Measurements from ENCODE around the gene TCEA2.

The TCEA2 gene

DNA sequence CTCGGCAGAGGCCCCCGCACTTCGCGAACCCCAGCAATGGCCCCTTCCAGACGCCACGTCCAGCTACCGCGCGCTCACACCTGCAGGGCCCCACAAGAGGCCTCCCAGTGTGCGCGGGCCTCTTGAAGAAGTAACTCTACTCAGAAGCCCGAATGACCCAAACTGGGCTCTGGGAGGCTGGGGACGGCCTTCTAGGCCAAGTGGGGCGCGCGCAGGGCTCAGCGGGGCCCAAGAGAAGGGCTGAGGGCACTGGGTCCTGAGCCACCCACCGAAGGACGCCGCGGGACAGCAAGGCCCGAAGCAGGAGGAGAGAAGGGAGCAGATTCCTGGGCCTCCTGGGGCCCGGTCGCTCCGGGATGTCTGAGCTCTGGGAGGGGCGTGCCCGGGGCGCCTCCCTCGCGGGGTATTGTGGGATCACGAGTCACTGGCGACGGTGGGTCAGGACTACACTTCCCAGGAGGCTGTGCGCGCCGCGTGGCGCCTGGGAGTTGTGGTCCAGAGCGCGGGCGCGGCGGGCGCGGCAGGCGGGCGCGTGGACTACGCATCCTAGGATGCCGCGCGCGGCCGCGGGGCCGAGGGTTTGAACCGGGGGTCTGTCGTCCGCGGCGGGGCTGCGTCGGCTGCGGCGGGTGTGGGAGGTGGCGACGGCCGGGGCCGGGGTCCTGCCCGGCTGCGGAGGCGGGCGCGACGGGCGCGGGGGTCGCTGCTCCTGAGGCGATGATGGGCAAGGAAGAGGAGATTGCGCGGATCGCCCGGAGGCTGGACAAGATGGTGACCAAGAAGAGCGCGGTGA, at the start of gene TCEA2:
TCEA2 (plus strand) TSS at position 603 of the 793 bp plus-strand sequence; CDS start at position 718, 115 bp downstream.
- peak; percentile 99 for DNase-seq (ENCODE audit: low spot score)

DNA sequence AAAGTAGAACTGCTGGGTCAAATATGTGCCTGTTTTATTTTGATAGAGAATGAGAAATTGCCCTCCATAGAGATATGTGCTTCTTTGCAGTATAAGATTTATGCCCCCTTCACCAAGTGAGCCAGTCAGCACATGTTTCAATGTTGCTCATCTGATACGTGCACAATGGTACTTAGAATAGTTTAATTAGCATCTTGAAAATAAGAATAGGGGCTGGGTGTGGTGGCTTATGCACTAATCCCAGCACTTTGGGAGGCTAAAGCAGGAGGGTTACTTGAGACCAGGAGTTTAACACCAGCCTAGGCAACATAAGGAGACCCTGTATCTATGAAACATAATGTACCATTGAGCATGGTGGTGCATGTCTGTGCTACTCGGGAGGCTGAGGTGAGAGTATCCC, 47.4 kb upstream of the TCEA2 start:
- DNase-seq (ENCODE audit: low spot score) = no peak

DNA sequence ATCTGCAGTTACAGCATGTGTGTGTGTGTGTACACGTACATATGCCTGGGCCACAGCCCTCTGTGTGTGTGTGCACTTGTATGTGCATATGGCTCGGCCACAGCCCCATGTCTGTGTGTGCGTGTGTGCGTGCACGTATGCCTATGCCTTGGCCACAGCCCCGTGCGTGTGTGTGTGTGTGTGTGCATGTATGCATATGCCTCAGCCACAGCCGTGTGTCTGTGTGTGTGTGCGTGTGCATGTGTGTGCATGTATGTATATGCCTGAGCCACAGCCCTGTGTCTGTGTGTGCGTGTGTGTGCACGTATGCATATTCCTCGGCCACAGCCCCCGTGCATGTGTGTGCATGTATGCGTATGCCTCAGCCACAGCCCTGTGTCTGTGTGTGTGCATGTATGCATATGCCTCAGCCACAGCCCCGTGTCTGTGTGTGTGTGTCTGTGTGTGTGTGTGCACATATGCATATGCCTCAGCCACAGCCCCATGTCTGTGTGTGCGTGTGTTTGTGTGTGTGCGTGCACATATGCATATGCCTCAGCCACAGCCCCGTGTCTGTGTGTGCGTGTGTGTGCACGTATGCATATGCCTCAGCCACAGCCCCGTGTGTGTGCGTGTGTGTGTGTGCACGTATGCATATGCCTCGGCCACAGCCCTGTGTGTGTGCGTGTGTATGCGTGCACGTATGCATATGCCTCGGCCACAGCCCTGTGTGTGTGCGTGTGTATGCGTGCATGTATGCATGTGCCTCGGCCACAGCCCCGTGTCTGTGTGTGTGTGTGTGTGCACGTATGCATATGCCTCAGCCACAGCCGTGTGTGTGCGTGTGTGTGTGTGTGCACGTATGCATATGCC, 41.6 kb upstream of the TCEA2 start:
- no peak for DNase-seq (ENCODE audit: low spot score)

DNA sequence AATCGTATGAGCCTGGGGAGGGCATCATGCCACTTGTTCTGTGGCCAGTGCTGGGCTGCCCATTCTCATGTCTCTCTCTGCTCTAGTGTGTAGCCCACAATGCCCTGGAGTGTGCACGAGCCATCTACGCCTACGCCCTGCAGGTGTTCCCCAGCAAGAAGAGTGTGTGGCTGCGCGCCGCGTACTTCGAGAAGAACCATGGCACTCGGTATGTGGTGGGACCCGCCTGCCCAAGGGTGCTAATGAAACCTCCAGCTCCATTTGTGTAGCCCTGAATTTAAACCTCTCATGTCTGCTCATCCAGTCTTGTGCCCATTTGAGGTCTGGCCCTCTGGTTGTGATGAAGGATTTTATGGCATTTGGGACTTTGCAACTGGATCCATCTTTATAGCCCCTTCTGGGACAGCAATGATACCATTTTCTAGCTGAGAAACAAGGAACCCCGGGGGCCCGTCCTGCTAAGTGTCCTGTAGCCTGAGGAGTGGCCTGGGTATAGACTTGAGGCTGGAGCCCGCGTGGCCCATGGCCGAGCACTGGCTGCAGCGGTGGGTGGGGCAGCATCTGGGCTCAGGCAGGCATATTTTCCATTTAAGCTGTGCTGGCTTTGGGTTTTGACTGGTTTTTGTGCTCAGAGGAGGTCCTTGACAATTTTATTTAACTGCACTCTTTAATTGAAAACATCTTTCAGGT, 40.2 kb upstream of the TCEA2 start:
- no peak for DNase-seq (ENCODE audit: low spot score)

DNA sequence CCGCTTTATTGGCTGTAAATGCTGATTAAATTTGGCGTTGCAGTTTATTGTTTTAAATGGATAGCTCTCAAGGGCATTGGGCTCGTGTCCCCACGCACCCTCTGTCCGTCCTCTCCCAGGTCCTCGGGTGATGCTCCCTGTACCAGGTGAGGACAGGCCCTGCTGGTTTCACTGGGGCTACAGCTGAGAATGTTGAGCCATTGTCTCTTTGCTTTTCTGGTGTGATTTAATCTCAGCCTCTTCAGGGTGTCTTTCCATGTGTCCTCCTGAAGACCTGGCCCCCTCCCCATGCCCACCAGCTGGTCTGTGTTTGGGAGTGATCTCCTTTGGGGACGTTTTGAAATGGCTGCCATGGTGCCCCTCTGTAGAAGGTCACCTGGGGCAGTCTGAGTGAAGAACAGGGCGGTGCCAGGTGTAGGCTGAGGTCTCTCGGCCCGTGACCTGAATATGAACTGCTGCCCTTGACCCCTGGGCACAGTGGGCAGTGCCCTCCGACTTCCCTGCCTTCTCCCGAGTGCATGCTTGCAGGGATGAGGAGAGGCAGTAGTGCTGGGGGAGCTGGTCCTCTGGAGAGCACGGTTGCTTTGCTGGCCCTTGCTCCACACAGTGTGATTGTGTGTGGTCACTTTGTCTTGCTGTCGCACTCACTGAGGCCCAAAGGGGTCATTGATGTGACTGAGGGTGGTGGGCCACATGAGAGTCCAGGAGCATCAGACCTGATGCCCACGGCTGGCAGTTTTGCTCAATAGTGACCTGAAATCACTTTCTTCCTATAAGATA, 39.4 kb upstream of the TCEA2 start:
- DNase-seq (ENCODE audit: low spot score) = no peak

DNA sequence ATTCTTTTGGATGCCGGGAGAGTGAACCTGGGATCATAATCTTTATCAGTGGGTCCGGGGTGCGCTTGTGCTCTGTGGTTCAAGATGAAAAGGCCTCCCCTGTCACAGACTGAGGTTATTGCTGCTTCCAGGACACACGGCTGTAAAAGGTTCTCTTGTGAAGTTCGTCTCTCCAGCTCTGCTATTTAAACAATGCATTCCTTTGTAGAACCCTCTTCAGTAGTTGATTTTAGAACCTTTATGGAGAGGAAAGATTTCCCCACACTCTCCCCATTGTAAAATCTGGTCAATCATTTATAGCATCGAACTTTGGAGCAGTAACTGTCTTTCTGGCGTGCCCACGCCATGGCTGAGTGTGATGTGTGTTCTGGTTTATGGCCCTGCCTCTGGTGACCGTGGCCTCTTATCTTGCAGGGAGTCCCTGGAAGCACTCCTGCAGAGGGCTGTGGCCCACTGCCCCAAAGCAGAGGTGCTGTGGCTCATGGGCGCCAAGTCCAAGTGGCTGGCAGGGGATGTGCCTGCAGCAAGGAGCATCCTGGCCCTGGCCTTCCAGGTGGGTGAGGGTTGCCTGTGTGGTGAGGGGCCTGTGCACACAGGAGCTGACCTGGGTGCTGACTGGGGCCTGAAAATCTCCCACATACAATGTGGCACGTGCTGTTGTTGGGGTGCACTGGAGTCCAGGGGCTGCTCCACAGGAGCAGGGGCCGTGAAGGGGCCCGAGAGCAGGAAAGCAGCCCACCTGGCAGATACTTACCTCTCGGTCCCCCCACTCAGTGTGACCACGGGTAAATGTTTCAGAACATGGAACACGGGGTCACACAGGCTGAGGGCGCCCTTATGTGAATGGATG, 38.6 kb upstream of the TCEA2 start:
- peak; percentile 98 for DNase-seq (ENCODE audit: low spot score)

DNA sequence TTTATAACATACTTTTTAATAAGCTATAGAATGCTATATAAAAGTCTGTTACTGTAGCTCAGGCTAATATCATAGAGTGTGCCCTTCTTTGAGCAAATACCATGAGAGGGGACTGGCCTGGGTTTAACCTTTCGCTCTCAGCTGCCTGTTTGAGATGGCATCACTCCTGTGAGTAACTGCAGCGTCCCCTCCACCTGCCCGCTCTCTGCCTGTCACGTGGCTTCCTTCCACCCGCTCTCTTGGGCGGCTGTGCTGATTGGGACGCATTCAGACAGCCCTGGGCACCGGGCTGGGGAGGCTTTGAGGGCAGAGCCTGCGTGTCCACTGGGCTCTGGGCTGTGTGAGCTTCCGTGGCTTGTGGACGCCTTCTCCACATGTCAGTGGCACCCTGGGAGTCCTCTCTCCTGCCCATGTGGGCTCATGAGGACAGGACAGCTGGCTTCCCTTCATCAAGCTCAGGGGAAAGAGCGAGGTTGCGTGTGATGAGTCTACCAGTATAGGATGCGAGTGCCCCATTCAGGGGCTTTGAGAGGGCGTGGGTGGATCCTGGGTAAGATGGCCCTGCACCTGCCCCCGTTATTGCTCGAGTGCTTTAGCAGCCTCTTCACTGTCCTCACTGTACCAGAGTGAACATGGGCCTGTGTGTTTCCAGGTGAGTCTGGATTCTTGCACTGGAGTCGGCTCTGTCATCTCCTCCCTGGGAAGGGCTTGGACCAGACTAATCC, 37.7 kb upstream of the TCEA2 start:
- no peak for DNase-seq (ENCODE audit: low spot score)

DNA sequence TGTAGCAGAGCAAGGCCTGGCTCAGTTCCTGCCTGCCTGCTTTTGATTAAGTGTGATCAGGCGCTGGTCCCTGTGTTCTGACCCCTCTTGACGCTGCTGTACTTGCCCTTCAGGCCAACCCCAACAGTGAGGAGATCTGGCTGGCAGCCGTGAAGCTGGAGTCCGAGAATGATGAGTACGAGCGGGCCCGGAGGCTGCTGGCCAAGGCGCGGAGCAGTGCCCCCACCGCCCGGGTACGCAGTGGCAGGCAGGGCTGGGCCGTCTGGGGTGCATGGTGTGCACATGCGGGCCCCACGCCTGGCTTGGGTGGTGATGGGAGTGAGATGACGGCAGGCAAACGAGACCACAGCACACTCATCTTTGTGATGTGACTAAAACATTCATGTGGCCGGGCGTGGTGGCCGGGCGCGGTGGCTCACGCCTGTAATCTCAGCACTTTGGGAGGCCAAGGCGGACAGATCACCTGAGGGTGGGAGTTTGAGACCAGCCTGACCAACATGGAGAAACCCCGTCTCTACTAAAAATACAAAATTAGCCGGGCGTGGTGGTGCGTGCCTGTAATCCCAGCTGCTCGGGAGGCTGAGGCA, 37.1 kb upstream of the TCEA2 start:
- DNase-seq (ENCODE audit: low spot score) = no peak

DNA sequence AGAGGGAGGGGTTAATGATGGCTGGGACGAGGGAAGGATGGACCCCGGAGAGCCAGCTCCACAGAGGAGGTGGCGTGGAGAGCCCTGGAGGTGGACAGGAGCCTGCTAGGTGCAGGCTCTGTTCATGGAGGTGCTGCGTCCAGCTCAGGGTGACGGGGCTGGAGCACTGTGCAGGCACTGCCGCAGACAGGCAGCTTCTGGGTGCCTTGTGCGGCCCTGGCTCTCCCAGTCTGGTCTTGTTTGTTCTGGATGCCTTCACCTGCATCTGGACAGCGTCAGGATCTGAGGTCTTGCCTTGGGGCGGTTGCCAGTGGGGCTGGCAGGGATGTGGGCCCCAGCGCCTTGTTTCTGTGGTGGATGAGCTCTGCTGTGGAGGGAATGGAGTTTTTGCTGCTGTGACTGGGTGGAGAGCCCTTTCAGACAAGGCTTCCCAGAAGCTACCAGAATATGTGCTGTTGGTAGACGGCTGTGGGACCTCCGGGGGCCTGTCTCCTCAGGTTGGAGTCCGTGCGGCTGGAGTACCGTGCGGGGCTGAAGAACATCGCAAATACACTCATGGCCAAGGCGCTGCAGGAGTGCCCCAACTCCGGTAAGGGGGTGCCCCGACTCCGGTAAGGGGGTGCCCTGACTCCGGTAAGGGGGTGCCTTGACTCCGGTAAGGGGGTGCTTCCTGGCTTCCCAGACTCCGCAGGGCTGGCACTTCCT, 34.9 kb upstream of the TCEA2 start:
- no peak for DNase-seq (ENCODE audit: low spot score)

DNA sequence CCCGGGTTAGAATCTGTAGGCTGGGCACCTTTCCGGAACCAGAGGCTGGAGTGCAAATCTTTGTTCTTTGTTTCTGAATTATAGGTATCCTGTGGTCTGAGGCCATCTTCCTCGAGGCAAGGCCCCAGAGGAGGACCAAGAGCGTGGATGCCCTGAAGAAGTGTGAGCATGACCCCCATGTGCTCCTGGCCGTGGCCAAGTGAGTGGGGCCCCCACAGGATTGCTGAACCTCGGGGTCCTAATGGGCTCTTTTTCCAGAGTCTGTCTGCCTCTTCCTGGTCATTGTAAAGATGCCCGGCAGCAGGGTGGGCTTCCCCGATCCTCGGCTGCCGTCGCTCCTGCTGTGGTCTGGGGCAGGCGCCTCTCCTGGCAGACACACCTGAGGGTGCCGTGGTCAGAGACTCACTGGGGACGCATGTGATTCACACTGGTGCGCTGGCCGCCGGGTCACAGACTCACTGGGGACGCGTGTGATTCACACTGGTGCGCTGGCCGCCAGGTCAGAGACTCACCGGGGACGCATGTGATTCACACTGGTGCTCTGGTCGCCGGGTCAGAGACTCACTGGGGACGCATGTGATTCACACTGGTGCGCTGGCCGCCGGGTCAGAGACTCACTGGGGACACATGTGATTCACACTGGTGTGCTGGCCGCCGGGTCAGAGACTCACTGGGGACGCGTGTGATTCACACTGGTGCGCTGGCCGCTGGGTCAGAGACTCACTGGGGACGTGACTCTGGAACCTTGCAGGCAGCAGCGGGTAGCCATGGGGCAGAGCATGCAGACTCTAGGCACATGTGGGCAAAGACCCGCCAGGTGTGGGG, 33.5 kb upstream of the TCEA2 start:
- no peak for DNase-seq (ENCODE audit: low spot score)

DNA sequence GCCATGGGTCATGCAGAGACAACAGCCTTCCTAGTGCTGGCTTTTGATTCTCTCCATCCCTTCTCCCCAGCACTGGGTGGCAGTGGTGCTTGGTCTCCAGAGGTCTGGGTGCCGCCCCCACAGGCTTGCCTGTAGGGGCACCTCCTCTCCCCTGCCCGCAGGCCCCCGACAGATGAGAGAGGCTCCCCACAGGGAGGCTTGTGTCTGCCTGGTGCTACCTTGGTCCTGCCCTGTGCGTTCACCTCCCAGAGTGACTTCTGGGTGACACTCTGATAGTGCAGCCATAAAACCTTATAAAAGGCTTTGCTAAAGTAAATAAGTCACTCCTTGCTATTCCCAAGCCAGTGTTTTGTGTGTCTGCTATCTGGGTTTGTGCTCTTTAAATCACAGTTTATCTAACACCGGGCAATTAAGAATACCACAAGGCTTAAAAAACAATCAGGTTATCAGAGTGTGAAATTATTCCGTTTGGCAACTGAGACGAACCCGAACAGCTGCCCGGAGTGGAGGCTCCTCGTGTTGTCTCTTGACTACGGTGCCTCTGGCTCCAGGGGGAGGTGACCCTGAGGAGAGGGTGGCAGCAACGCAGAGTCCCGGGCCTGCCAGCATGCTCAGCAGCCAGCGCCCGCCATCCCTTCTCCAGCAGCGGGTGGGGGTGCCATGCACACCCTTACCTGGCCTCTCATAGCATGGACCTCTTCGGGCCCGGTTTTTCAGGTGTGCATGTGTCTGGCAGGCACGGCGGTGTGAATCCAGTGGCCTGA, 32.4 kb upstream of the TCEA2 start:
- peak; percentile 82 for DNase-seq (ENCODE audit: low spot score)

DNA sequence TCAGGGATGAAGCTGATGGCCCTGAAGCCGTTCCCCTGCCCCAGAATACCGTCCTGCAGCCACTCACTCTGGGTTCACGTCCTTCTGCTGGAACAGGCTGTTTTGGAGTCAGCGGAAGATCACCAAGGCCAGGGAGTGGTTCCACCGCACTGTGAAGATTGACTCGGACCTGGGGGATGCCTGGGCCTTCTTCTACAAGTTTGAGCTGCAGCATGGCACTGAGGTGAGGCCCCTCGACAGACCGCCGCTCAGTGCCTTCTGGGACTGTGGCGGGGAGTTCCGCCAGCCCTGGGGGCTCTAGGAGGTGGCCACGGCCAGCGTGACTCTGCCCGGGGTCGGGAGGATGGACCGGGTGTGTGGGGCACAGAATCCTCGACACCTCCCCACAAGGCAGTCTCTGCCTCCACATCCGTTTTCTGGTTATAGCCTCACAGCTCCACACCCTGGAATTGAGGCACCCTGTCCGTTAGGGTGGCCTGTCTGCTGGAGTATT, 31.1 kb upstream of the TCEA2 start:
- no peak for DNase-seq (ENCODE audit: low spot score)

DNA sequence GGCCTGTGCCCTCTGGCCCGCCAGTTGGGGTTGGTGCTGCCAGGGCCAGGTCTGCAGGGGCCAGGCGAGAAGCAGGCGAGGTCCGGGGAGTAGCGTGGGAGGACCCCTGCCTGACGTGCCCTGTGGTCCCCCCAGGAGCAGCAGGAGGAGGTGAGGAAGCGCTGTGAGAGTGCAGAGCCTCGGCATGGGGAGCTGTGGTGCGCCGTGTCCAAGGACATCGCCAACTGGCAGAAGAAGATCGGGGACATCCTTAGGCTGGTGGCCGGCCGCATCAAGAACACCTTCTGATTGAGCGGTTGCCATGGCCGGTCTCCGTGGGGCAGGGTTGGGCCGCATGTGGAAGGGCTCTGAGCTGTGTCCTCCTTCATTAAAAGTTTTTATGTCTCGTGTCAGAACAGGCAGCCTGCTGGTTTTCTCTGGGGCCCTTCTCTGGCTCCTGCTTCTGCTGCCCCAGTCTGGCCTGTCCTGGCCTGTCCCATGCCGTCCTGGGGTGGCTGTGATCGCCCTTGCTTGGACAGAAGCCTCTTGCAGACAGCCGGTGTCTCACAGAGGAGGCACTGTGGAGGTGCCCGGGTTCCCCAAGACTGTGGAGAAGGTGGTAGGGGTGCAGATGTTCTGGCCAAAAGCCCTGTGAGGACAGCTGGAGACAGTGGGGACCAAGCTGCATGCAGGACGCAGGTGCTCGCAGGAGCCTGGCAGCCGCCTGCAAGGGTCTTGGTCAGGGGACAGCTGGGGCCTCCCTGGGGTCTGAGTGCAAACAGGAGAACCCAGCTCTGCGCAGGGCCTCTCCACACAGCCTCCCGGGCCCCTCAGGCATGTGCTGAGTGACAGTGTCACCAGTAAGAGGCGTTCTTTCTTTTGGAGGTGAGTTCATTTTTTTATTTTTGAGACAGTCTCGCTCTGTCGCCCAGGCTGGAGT, 30.0 kb upstream of the TCEA2 start:
- no peak for DNase-seq (ENCODE audit: low spot score)

DNA sequence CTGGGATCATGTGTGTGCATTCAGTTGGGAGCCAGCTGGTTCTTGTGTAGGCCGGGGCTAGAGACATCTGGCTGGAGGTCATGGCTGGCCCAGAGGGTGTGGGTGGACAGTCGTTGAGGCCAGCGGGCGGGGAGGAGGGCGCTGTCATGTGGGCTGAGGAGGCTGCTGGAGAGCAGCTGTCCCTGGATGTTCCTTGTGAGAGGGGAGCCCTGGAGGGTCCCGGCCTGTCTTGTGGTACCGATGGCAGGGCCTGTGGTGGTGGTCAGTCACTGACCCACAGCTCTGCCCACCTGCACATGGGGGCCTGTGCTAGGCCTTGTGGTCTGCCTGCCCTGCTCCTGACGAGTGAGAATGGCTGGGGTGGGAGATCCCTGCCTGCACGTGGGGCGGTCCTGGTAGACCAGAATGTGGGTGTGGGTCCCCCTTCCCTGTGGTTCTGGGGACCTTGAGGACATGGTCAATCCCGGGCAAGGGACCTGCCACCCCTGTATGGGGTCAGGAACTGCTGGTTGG, 29.0 kb upstream of the TCEA2 start:
- no peak for DNase-seq (ENCODE audit: low spot score)

DNA sequence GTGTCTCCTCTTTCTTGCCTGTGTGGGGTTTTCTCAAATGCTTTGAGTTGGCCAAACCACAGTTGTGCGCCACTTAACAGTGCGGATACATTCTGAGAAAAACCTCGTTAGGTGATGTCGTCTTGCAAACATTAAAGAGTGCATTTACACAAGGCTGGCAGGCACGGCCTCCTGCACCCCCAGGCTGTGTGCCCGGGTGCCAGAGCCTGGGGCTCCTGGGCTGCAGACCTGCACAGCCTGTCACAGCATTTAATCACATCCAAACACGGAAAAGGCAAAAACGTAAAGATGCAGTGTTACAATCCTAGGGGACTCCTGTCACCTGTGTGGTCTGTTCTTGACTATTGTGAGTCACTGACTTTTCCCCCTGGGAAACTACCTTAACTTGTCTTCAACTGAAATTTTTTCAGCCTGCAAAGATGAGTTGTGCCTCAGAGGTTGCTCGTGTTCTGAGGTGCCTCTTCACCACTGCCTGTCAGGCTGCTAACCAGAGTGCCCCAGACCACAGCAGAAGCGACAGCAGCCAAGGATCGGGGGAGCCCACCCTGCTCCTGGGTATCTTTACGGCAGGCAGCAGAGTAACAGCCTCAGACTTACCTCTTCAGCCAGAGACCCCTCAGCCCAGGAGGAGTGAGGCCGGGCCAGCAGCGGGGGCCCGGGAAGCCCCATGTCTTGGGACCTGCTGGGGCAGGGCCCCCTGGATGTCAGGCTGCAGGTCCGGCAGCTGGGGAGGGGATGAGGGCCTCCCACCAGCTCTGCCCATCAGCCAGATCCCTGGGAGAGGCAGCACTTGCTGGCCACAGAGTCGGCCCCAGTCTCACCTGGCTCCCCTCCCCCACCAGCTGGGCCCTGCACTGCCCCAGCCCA, 27.7 kb upstream of the TCEA2 start:
- DNase-seq (ENCODE audit: low spot score) = no peak

Data from HuH-7 (cell line).